Body of pancreas (tissue), 4 donors: ENCODE data around the gene SH3GL3.

Experiments used
- CTCF ChIP-seq, 7 experiments: fragments of 450-650 bp in 4 of 7; fragments of 200-600 bp in 3 of 7; sonication (generic) in 3 of 7; IDR thresholded peaks; one replicate each; pipeline ENCODE4 v1.5.1; 2016 to 2019; ENCODE audit warnings: antibody characterized with exemption in 7 of 7
- POLR2A ChIP-seq, 3 donors: fragments of 450-650 bp; IDR thresholded peaks; one replicate each; pipeline ENCODE4 v1.6.1; 2016; ENCODE audit warnings: antibody characterized with exemption in 3 of 3, mild to moderate bottlenecking in 2 of 3

- TF ChIP-seq CTCF (IDR thresholded peaks at IDR 0.05) (no peak), POLR2A (IDR thresholded peaks at IDR 0.05) (no peak)
Measured at GRCh38 chr15:83475551-83475950, 28.4 kb downstream of the SH3GL3 start.
